Coronary artery (tissue), 2 donors: Measurements from ENCODE around the gene GYS1.
A peak's percentile ranks its signal among the peaks of the same experiment; 100 is the strongest.

Experiments
- DNase-seq: peaks from one replicate; pipeline ENCODE4 v3.0.0-alpha.2; 2017; ENCODE audit warnings: low spot score
- H3K27ac ChIP-seq, 2 donors: fragments of 200-600 bp; sonication (generic); one replicate each; pipeline ENCODE4 v1.5.1; 2016 to 2019
- H3K4me3 ChIP-seq: fragments of 200-600 bp; sonication (generic); 2 replicates; pipeline ENCODE4 v1.5.1; 2016; ENCODE audit warnings: mild to moderate bottlenecking, moderate library complexity
- TF ChIP-seq, protein P1 (sequence below): fragments of 200-600 bp; sonication (generic); IDR thresholded peaks from one replicate; pipeline ENCODE4 v1.5.1; 2019; ENCODE audit warnings: antibody characterized with exemption

The GYS1 gene

DNA sequence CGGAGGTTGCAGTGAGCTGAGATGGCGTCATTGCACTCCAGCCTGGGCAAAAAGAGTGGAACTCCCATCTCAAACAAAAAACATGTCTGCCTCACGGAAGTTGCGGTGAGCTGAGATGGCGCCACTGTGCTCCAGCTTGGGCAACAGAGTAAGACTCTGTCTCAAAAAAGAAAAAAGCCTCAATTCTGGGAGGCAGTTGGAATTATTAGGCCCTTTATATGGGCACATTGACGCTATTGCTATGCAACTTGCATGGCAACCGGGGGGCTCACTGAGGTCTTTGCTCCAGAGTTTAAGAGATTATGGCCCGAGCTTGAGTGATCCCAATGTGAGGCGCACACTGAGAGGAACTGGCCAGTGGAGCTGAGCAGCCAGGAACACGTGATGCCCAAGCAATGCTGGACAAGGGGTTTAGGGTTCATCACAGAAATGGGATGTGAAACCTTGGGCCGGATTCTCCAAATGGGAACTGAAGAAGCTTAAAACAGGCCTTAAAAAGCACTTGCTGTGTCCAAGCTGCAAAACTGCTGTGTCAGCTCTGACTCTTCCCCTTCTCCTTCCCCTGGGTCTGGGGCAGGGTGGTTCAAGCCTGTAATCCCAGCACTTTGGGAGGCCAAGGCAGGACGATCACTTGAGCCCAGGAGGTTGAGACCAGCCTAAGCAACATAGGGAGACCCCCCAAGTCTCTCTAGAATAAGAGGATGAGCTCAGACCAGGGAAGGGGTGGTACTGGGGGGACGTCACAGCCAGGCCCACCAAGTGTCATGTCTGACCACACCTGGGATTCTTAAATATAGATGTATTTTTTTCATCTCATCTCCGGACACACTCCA lies 25.5 kb downstream of the GYS1 start:
- peak overlapping the region; percentile 93 to 94 for H3K27ac ChIP-seq
- H3K4me3 ChIP-seq = peak overlapping the region; percentile 87
- TF ChIP-seq, protein P1, sequence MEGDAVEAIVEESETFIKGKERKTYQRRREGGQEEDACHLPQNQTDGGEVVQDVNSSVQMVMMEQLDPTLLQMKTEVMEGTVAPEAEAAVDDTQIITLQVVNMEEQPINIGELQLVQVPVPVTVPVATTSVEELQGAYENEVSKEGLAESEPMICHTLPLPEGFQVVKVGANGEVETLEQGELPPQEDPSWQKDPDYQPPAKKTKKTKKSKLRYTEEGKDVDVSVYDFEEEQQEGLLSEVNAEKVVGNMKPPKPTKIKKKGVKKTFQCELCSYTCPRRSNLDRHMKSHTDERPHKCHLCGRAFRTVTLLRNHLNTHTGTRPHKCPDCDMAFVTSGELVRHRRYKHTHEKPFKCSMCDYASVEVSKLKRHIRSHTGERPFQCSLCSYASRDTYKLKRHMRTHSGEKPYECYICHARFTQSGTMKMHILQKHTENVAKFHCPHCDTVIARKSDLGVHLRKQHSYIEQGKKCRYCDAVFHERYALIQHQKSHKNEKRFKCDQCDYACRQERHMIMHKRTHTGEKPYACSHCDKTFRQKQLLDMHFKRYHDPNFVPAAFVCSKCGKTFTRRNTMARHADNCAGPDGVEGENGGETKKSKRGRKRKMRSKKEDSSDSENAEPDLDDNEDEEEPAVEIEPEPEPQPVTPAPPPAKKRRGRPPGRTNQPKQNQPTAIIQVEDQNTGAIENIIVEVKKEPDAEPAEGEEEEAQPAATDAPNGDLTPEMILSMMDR = no peak
- DNase-seq = no peak

DNA sequence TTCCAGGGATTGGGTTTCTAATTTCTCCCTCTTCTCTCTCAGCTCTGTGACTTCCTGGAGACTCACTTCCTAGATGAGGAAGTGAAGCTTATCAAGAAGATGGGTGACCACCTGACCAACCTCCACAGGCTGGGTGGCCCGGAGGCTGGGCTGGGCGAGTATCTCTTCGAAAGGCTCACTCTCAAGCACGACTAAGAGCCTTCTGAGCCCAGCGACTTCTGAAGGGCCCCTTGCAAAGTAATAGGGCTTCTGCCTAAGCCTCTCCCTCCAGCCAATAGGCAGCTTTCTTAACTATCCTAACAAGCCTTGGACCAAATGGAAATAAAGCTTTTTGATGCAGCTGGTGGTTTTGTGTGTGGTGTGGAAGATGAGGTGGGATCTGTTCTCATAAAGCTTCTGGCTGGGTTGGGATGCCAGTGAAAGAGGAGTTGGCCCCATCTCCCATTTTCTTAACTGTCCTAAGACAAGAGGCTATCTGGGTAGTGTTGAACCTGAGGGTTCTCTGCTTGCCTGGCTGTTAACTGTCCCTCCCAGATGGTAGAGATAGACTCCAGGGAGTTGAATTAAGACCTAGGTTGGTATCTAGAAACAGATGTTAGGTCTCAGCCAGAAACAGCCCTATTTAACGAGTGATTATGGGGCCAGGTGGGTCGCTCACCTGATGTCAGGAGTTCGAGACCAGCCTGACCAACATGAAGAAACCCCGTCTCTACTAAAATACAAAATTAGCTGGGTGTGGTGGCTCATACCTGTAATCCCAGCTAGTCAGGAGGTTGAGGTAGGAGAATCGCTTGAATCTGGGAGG lies 26.4 kb downstream of the GYS1 start:
- TF ChIP-seq, protein P1 = no peak
- Histone ChIP-seq H3K27ac (peak overlapping the region; percentile 93 to 94), H3K4me3 (peak overlapping the region; percentile 87)
- no peak for DNase-seq

GRCh38 chr19:48965806-48966540 lies 27.1 kb downstream of the GYS1 start:
- TF ChIP-seq, protein P1 = no peak
- Histone ChIP-seq H3K4me3 (peak overlapping the region; percentile 87), H3K27ac (peak overlapping the region; percentile 93 to 94)
- DNase-seq = peak; percentile 92

DNA sequence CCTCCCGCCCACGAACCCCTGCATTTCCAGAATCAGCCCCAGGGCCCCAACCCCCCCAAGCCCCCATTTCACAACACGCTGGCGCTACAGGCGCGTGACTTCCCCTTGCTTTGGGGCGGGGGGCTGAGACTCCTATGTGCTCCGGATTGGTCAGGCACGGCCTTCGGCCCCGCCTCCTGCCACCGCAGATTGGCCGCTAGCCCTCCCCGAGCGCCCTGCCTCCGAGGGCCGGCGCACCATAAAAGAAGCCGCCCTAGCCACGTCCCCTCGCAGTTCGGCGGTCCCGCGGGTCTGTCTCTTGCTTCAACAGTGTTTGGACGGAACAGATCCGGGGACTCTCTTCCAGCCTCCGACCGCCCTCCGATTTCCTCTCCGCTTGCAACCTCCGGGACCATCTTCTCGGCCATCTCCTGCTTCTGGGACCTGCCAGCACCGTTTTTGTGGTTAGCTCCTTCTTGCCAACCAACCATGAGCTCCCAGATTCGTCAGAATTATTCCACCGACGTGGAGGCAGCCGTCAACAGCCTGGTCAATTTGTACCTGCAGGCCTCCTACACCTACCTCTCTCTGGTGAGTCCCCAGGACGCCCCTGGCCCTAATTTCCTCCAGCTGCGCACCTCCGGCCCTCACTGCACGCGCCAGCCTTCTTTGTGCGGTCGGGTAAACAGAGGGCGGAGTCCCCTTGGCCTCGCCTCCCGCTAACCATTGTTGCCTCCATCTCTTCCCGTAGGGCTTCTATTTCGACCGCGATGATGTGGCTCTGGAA lies 27.9 kb downstream of the GYS1 start, which contains the start of gene FTL:
Gene FTL, plus strand, starts transcription at position 270 of the 766 bp plus-strand sequence. Its CDS starts 199 bp downstream, at position 469.
- H3K27ac ChIP-seq = peak within 1 kb of the TSS; percentile 93 to 94
- peak; percentile 99 for DNase-seq
- H3K4me3 ChIP-seq = peak within 1 kb of the TSS; percentile 87
- TF ChIP-seq, protein P1 = no peak

DNA sequence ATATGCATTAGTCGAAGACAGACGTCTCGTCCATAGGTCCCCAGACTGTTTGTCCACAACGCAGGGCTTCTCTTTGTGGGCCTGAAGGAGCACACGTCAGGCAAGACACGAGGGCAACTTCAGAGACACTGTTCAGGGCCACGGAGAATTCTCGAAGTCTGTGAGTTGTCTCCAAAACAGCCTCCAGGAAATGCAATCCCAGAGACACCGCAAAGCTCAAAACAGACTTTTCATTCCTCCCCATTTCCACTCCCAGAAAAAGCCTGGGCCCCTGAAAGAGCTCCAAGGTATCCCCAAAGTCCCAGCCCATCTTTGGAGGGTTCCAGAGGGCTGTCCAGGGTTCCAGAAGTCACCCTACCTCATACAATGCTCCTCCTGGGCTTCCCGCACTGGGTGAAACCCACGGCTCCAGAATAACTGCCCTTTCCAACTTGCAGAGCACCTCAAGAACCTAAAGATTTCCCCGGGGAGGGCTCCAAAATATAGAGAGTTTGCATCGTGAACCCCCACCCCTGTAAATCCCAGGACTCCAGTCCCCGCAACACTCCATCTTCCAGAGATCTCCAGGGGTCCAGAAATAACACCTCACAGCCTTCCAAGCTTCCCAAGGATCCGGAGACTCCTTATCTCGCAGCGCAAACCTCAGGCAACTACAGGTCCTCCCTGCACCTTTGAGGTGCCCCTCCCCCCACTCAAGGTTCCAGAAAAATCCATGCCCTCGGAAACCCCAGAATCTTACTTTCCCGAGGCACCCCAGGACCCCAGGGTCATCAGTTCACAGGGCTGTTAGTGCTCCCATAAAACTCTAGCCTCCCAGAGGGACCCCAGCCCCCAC lies 28.7 kb downstream of the GYS1 start:
- DNase-seq = no peak
- TF ChIP-seq, protein P1 = no peak
- peak overlapping the region; percentile 93 to 94 for H3K27ac ChIP-seq
- peak overlapping the region; percentile 87 for H3K4me3 ChIP-seq
